GM12801 (cell line): Measurements from ENCODE around the gene CTPS1.

Source experiments
- TF ChIP-seq, protein P1 (sequence below): IDR thresholded peaks from one replicate; pipeline ENCODE4 v1.5.1; 2011; ENCODE audit warnings: control low read depth; ENCODE audit not compliant: insufficient read length; ENCODE audit errors: extremely low read depth

Gene CTPS1

DNA sequence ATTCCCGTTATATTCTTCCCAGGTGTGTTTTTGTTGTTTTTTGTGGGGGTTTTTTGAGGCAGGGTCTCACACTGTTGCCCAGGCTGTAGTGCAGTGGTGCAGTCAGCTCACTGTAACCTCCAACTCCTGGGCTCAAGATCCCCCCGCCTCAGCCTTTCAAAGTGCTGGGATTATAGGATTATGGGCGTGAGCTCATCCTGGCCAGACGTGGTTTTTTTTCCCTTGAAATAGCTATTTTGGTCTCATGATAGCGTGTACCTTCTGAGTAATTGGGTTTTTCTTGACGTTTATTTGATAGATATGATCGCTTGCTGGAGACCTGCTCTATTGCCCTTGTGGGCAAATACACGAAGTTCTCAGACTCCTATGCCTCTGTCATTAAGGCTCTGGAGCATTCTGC, 17.6 kb downstream of the CTPS1 start:
- TF ChIP-seq, protein P1, sequence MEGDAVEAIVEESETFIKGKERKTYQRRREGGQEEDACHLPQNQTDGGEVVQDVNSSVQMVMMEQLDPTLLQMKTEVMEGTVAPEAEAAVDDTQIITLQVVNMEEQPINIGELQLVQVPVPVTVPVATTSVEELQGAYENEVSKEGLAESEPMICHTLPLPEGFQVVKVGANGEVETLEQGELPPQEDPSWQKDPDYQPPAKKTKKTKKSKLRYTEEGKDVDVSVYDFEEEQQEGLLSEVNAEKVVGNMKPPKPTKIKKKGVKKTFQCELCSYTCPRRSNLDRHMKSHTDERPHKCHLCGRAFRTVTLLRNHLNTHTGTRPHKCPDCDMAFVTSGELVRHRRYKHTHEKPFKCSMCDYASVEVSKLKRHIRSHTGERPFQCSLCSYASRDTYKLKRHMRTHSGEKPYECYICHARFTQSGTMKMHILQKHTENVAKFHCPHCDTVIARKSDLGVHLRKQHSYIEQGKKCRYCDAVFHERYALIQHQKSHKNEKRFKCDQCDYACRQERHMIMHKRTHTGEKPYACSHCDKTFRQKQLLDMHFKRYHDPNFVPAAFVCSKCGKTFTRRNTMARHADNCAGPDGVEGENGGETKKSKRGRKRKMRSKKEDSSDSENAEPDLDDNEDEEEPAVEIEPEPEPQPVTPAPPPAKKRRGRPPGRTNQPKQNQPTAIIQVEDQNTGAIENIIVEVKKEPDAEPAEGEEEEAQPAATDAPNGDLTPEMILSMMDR: no peak

DNA sequence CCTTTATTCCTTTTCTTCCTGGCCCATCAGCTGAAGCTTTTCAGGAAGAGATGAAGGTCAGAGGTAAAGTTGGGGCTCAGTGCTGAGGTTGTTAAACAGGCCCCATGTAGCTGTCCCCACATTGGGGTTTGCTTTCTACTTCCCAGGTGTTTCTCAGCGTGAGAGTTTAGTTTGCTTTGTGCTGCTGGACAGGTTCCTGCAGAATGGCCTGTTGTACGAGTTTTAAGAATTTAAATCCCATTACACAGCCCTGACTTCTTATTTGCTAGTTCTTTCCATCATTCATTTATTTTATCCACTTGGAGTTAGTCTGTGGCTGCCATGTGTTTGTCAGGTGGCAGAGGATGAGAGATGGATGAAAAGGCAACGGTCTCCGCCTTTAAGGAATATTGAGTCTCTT, 19.2 kb downstream of the CTPS1 start:
- TF ChIP-seq, protein P1: no peak

DNA sequence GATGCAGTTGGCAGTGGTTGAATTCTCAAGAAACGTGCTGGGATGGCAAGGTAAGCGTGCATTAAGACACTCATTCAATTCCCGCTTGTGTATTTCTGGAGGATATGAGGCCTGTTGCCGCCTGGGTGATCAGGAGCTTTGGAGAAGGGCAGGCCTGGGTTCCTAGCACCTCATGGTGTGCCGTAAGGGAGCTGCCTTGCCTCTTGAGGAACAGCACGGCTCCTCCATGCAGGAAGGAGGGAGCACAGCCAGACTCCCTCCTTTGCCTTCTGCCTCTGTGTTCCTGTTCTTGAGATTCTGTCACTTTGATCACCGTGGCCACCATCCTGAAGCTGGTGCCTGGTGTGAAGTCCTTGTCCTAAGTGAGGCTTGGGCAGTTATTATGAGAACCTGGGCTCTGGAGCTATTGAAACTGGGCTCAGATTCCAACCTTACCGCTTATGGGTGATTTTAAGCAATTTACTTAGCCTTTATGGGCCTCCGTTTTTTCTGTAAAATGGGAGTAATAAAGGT, 23.7 kb downstream of the CTPS1 start:
- TF ChIP-seq, protein P1: no peak

DNA sequence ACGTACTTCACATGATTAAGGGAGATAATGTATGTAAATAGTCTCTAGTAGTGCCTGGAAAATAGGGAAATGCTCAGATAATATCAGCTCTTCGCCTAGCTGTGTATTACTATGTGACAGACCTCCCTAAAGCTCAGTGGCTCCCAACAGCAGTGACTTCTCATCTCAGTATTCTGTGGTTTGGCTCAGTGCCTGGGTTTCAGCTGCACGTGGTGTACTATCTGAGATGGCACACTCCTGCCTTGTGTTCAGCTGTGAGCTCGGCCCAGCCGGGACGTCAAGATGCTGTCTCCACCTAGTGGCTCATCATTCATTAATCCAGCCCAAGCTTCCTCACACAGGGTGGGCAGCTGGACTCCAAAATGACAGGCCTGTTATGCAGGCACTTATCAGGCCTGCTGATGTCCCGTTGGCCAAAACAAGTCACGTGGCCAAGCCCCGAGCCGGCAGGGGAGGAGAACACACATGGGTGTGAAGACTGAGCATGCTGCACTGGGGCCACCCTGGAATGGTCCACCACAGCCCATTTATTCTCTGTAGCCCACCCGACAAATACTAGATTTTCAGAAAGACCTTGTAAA, 24.2 kb downstream of the CTPS1 start:
- TF ChIP-seq, protein P1: no peak

DNA sequence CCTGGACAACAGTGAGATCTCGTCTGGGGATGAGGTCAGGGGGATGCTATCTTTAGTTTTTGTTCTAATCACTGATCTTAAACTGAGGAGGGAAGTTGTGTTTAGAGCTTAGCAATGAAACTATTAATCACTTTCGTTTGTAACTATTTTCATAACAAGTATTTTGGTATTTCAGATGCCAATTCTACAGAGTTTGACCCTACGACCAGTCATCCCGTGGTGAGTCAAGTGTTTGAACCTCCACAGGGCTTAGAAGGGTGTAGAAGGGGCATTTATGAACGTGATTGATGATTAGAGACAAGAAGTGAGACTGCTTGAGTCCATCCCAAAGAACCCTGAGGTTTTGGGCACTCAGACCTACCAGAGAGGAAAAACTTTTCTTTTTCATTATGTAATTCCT, 26.4 kb downstream of the CTPS1 start:
- TF ChIP-seq, protein P1: no peak

DNA sequence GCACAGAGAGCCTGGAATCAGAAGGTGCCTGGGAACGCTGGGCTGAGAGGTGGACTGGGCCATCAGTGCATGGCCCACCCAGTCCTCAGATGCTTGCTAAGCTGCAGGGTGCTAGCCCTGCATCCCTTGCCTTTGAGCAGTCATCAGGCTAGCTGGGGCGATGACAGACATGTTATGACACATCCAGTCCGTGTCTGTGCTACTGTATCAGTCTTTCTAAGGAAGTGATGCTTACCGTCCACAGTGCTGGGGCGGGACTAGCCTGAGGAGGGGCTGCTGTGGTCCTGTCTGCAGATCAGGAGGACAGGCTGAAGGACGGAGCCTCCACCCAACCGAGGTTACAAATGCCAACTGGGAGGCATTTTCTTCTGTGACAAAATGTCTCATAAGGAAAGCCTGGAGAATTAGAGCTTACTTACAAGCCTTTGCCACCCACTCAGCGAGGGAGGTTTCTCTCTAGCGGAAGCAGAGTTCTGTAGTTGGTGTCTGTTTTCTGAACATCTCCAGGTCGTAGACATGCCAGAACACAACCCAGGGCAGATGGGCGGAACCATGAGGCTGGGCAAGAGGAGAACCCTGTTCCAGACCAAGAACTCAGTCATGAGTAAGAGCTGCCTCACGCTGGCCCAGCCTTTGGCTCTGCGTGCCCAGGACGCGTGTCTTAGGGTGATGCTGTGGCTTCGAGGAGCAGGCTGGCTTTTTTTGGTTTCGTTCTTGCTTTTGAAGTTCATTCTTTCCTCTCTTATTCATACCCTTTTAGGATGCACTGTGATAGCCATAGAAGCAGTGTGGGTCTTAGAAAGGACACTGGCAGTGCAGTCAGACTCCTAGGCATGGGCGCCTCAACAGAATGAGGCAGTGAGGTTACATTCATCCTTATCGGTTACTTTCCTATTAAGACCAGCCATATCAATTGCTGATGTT, 27.7 kb downstream of the CTPS1 start:
- TF ChIP-seq, protein P1: no peak

DNA sequence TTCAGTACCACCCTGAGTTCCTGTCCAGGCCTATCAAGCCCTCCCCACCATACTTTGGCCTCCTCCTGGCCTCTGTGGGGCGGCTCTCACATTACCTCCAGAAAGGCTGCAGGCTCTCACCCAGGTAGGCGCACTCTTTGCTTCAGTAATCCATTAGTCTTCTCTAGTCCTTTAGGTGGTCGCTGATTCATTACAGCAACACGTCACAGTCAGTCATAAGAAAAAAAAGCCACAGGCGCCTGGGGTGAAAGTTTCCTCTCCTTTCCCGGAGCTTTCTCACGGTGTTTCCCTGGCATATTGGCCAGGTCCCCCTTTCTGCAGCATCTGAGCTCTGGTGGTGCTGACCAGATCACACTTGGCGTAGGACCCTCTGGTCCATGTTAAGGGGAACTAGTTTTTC, 30.0 kb downstream of the CTPS1 start:
- TF ChIP-seq, protein P1: no peak
